Ectodermal cell (in vitro differentiated cells): ENCODE measurements around the gene SLIT1.

Experiments
- H3K27ac ChIP-seq: 2 replicates; pipeline ENCODE4 v1.7.0; 2013; ENCODE audit warnings: mild to moderate bottlenecking, low read depth, low read length; ENCODE audit not compliant: insufficient read depth, poor library complexity, severe bottlenecking
- H3K27me3 ChIP-seq: 2 replicates; pipeline ENCODE4 v1.7.0; 2013; ENCODE audit warnings: mild to moderate bottlenecking, low read length; ENCODE audit not compliant: insufficient read depth, control insufficient read depth, poor library complexity, severe bottlenecking
- H3K36me3 ChIP-seq: one replicate; pipeline ENCODE4 v1.7.0; 2013; ENCODE audit warnings: low read length; ENCODE audit not compliant: control insufficient read depth, insufficient read depth
- H3K4me1 ChIP-seq: one replicate; pipeline ENCODE4 v1.7.0; 2013; ENCODE audit warnings: low read length; ENCODE audit not compliant: control insufficient read depth, insufficient read depth
- H3K4me3 ChIP-seq: 2 replicates; pipeline ENCODE4 v1.7.0; 2013; ENCODE audit warnings: low read depth, low read length, control low read depth; ENCODE audit not compliant: insufficient read depth
- H3K9me3 ChIP-seq: 2 replicates; pipeline ENCODE4 v1.7.0; 2013; ENCODE audit warnings: mild to moderate bottlenecking, low read length, moderate library complexity; ENCODE audit not compliant: control insufficient read depth
- WGBS, 2 experiments: methylation state at CpG; one replicate each; pipeline ENCODE4 v1.1.7; 2013; ENCODE audit warnings: missing lambda C conversion rate in 2 of 2; 5-methylcytosine and 5-hydroxymethylcytosine counted together

Gene SLIT1

GRCh38 chr10:97060441-97061084 lies 125.2 kb downstream of the SLIT1 start:
- H3K9me3 ChIP-seq, result no peaks in the 10 kb centered on the region
- no peak overlapping the region for H3K4me3 ChIP-seq
- H3K27me3 ChIP-seq, result no peaks in the 10 kb centered on the region
- H3K27ac ChIP-seq, result no peak overlapping the region
- H3K4me1 ChIP-seq, result peaks cover 8% of the 10 kb centered on the region
- 94% methylated on average over 15 of the region's 15 CpGs for WGBS, 2 experiments
- H3K36me3 ChIP-seq, result no peaks in the 10 kb centered on the region

- Histone ChIP-seq H3K9me3 (no peaks in the 10 kb centered on the region), H3K36me3 (no peaks in the 10 kb centered on the region), H3K27ac (no peak overlapping the region), H3K4me3 (no peak overlapping the region), H3K4me1 (peaks cover 8% of the 10 kb centered on the region), H3K27me3 (no peaks in the 10 kb centered on the region)
- WGBS, 2 experiments, result 78 to 83% methylated on average over 7 of the region's 7 CpGs
These were observed 125.9 kb downstream of the SLIT1 start for GRCh38 chr10:97059872-97060205.

- WGBS, 2 experiments, result 81 to 85% methylated on average over 14 of the region's 14 CpGs
- Histone ChIP-seq H3K4me1 (peaks cover 8% of the 10 kb centered on the region), H3K4me3 (no peak overlapping the region), H3K9me3 (no peaks in the 10 kb centered on the region), H3K36me3 (no peaks in the 10 kb centered on the region), H3K27me3 (no peaks in the 10 kb centered on the region), H3K27ac (no peak overlapping the region)
These were observed 126.5 kb downstream of the SLIT1 start for GRCh38 chr10:97059006-97059871.

- Histone ChIP-seq H3K36me3 (no peaks in the 10 kb centered on the region), H3K27ac (no peak overlapping the region), H3K9me3 (no peaks in the 10 kb centered on the region), H3K4me3 (no peak overlapping the region), H3K4me1 (peaks cover 8% of the 10 kb centered on the region), H3K27me3 (no peaks in the 10 kb centered on the region)
- 87 to 90% methylated on average over 4 of the region's 4 CpGs for WGBS, 2 experiments
These were observed 127.2 kb downstream of the SLIT1 start for GRCh38 chr10:97058521-97058920.

- no peaks in the 10 kb centered on the region for H3K36me3 ChIP-seq
- H3K4me3 ChIP-seq, result no peak overlapping the region
- H3K4me1 ChIP-seq, result peaks cover 8% of the 10 kb centered on the region
- H3K9me3 ChIP-seq, result no peaks in the 10 kb centered on the region
- WGBS, 2 experiments, result 93% methylated on average over 9 of the region's 9 CpGs
- H3K27me3 ChIP-seq, result no peaks in the 10 kb centered on the region
- no peak overlapping the region for H3K27ac ChIP-seq
These were observed 128.1 kb downstream of the SLIT1 start for GRCh38 chr10:97057491-97058235.

GRCh38 chr10:97056003-97056630 lies 129.6 kb downstream of the SLIT1 start:
- H3K27ac ChIP-seq, result no peak overlapping the region
- no peaks in the 10 kb centered on the region for H3K4me1 ChIP-seq
- H3K9me3 ChIP-seq, result no peaks in the 10 kb centered on the region
- no peaks in the 10 kb centered on the region for H3K36me3 ChIP-seq
- H3K27me3 ChIP-seq, result no peaks in the 10 kb centered on the region
- WGBS, 2 experiments, result 91 to 92% methylated on average over 12 of the region's 12 CpGs
- H3K4me3 ChIP-seq, result no peak overlapping the region

- WGBS, 2 experiments, result 82 to 92% methylated on average over 1 to 2 of the region's 2 CpGs
- Histone ChIP-seq H3K4me3 (no peak overlapping the region), H3K27me3 (no peaks in the 10 kb centered on the region), H3K27ac (no peak overlapping the region), H3K4me1 (no peaks in the 10 kb centered on the region), H3K9me3 (no peaks in the 10 kb centered on the region), H3K36me3 (no peaks in the 10 kb centered on the region)
These were observed 132.5 kb downstream of the SLIT1 start for GRCh38 chr10:97053276-97053675.

- Histone ChIP-seq H3K9me3 (no peaks in the 10 kb centered on the region), H3K27ac (no peak overlapping the region), H3K27me3 (no peaks in the 10 kb centered on the region), H3K36me3 (no peaks in the 10 kb centered on the region), H3K4me1 (no peaks in the 10 kb centered on the region), H3K4me3 (no peak overlapping the region)
- 85 to 88% methylated on average over 4 of the region's 4 CpGs for WGBS, 2 experiments
These were observed 134.7 kb downstream of the SLIT1 start for GRCh38 chr10:97050956-97051496.

- Histone ChIP-seq H3K4me3 (no peak overlapping the region), H3K27ac (no peak overlapping the region), H3K9me3 (no peaks in the 10 kb centered on the region), H3K27me3 (no peaks in the 10 kb centered on the region), H3K4me1 (no peaks in the 10 kb centered on the region), H3K36me3 (no peaks in the 10 kb centered on the region)
- WGBS, 2 experiments, result 90 to 91% methylated on average over 3 of the region's 3 CpGs
These were observed 135.5 kb downstream of the SLIT1 start for GRCh38 chr10:97050205-97050745.
